Smooth muscle cell (in vitro differentiated cells): ENCODE results near the gene PRND. TPM values are rescaled to one million over a fixed set of nuclear protein-coding genes. Genes with fewer than 3 reads are reported as not detected.

Experiments
- DNase-seq: peaks from one replicate; lab custom pipeline; 2025; ENCODE audit not compliant: unreplicated experiment; lab: John Stamatoyannopoulos, UW
- H2AFZ ChIP-seq: fragments of 200-600 bp; sonication (generic); 2 replicates; pipeline ENCODE4 v1.6.0; 2016; ENCODE audit warnings: antibody characterized with exemption, low read depth, mild to moderate bottlenecking
- H3F3A ChIP-seq: fragments of 200-600 bp; sonication (generic); 2 replicates; pipeline ENCODE4 v1.6.0; 2017; ENCODE audit warnings: antibody characterized with exemption, low read depth
- H3K27ac ChIP-seq: fragments of 200-600 bp; sonication (generic); 2 replicates; pipeline ENCODE4 v1.5.1; 2016; ENCODE audit warnings: low read depth, mild to moderate bottlenecking
- H3K27me3 ChIP-seq: fragments of 200-600 bp; sonication (generic); 2 replicates; pipeline ENCODE4 v1.6.1; 2016; ENCODE audit warnings: low read depth, mild to moderate bottlenecking
- H3K36me3 ChIP-seq: fragments of 200-600 bp; sonication (generic); 2 replicates; pipeline ENCODE4 v1.5.1; 2016; ENCODE audit warnings: low read depth
- H3K4me1 ChIP-seq: fragments of 200-600 bp; sonication (generic); 2 replicates; pipeline ENCODE4 v1.5.1; 2016; ENCODE audit warnings: low read depth
- H3K4me2 ChIP-seq: fragments of 200-600 bp; sonication (generic); 2 replicates; pipeline ENCODE4 v1.6.0; 2016; ENCODE audit warnings: mild to moderate bottlenecking
- H3K4me3 ChIP-seq: fragments of 200-600 bp; sonication (generic); 2 replicates; pipeline ENCODE4 v1.5.1; 2016; ENCODE audit warnings: mild to moderate bottlenecking
- H3K79me2 ChIP-seq: fragments of 200-600 bp; sonication (generic); 2 replicates; pipeline ENCODE4 v1.6.0; 2016; ENCODE audit warnings: low read depth, mild to moderate bottlenecking
- H3K9ac ChIP-seq: fragments of 200-600 bp; sonication (generic); 2 replicates; pipeline ENCODE4 v1.6.0; 2016; ENCODE audit warnings: low read depth
- H3K9me3 ChIP-seq: fragments of 200-600 bp; sonication (generic); replicated peaks from 2 replicates; pipeline ENCODE4 v1.5.1; 2016; ENCODE audit warnings: low read depth
- H4K20me1 ChIP-seq: fragments of 200-600 bp; sonication (generic); 2 replicates; pipeline ENCODE4 v1.6.0; 2016; ENCODE audit warnings: low read depth
- CTCF ChIP-seq: fragments of 200-600 bp; sonication (generic); IDR thresholded peaks from 2 replicates; pipeline ENCODE4 v1.5.1; 2017; ENCODE audit warnings: borderline replicate concordance, mild to moderate bottlenecking, antibody characterized with exemption; ENCODE audit not compliant: insufficient read depth, poor library complexity, severe bottlenecking
- WGBS: methylation state at CpG from one replicate; pipeline ENCODE4 v1.1.7; 2016; ENCODE audit warnings: low lambda C conversion rate; 5-methylcytosine and 5-hydroxymethylcytosine counted together
- polyA plus RNA-seq: library from polyadenylated mRNA; unstranded; fragments of >200 nt; fragmentation: Nextera tagmentation; extraction: Ambion mirVana; gene quantifications from 2 replicates; pipeline ENCODE4 v1.2.1, GENCODE V29; 2016
- total RNA-seq: library from RNA; depleted of rRNA; stranded (reverse); fragments of >200 nt; gene quantifications from 2 replicates; pipeline ENCODE4 v1.2.3, GENCODE V29; 2014

PRND gene
- total and polyA plus RNA-seq, 2 experiments from 2014 or later: not detected

GRCh38 chr20:4764805-4765204 lies 43.1 kb downstream of the PRND start:
- no peak overlapping the region for H3K4me3 ChIP-seq

GRCh38 chr20:4765681-4766080 lies 44.0 kb downstream of the PRND start:
- Histone ChIP-seq H3K27ac (no peak overlapping the region), H3K9me3 (no peaks in the 10 kb centered on the region), H4K20me1 (no peaks in the 10 kb centered on the region), H3K79me2 (no peaks in the 10 kb centered on the region), H3K27me3 (peaks cover 17% of the 10 kb centered on the region), H3K9ac (no peak overlapping the region), H3F3A (no peaks in the 10 kb centered on the region), H3K4me2 (no peak overlapping the region), H3K4me3 (no peak overlapping the region), H2AFZ (no peak overlapping the region), H3K4me1 (no peaks in the 10 kb centered on the region), H3K36me3 (no peaks in the 10 kb centered on the region)
- 92% methylated on average over 3 of the region's 3 CpGs for WGBS
- TF ChIP-seq CTCF: no peak
- no peak for DNase-seq

More at GRCh38 chr20:4764805-4765204, 43.1 kb downstream of the PRND start:
- Histone ChIP-seq H3K9me3 (no peaks in the 10 kb centered on the region), H3K4me1 (no peaks in the 10 kb centered on the region), H3K36me3 (no peaks in the 10 kb centered on the region), H3F3A (no peaks in the 10 kb centered on the region), H2AFZ (no peak overlapping the region), H3K4me2 (no peak overlapping the region), H3K27me3 (peaks cover 17% of the 10 kb centered on the region), H3K9ac (no peak overlapping the region), H3K27ac (no peak overlapping the region), H4K20me1 (no peaks in the 10 kb centered on the region), H3K79me2 (no peaks in the 10 kb centered on the region)
- TF ChIP-seq CTCF: no peak
- 0% methylated on average over 1 of the region's 1 CpG for WGBS
- no peak for DNase-seq

- no peak overlapping the region for H3K4me2 ChIP-seq
- H2AFZ ChIP-seq: no peak overlapping the region
- H4K20me1 ChIP-seq: no peaks in the 10 kb centered on the region
- DNase-seq: no peak
- H3K9me3 ChIP-seq: no peaks in the 10 kb centered on the region
- H3K79me2 ChIP-seq: no peaks in the 10 kb centered on the region
- 85% methylated on average over 2 of the region's 2 CpGs for WGBS
- TF ChIP-seq CTCF: no peak
- H3K4me3 ChIP-seq: no peak overlapping the region
- no peaks in the 10 kb centered on the region for H3K36me3 ChIP-seq
- peaks cover 11% of the 10 kb centered on the region for H3K27me3 ChIP-seq
- H3K9ac ChIP-seq: no peak overlapping the region
- H3K4me1 ChIP-seq: no peaks in the 10 kb centered on the region
- H3K27ac ChIP-seq: no peak overlapping the region
- H3F3A ChIP-seq: no peaks in the 10 kb centered on the region
These were observed 44.9 kb downstream of the PRND start for GRCh38 chr20:4766631-4767030.

DNA sequence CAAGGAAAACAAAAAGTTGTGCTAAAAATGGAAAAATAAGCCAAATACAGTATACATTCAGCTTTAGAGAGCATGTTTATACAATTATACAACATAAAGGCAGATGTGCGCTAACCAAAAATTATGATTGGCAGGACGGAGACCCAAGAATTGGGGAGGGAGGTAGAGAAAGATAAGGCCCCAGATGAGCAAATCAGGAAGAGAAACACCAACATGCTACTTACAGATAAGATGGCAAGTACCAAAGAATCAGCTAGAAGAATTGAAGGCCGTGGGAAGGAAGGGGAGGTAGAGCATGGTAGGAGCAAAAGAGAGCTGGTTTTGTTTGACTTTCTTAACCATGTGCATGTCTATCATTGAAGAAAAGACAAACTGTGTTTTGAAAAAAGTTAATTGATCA lies 45.4 kb downstream of the PRND start:
- Histone ChIP-seq H3K9me3 (no peaks in the 10 kb centered on the region), H3K79me2 (no peaks in the 10 kb centered on the region), H3K27ac (no peak overlapping the region), H3K4me2 (no peak overlapping the region), H3K4me1 (no peaks in the 10 kb centered on the region), H3K36me3 (no peaks in the 10 kb centered on the region), H3F3A (no peaks in the 10 kb centered on the region), H4K20me1 (no peaks in the 10 kb centered on the region), H3K9ac (no peak overlapping the region), H3K27me3 (peaks cover 6% of the 10 kb centered on the region), H2AFZ (no peak overlapping the region), H3K4me3 (no peak overlapping the region)
- DNase-seq: no peak
- WGBS: 94% methylated on average over 3 of the region's 3 CpGs
- no peak for TF ChIP-seq CTCF
